PC-3 (cell line): ENCODE results near the gene DGKG.

Experiments
- CTCF ChIP-seq: fragments of 300-600 bp; sonication (generic); conservative IDR thresholded peaks from 2 replicates; pipeline ENCODE4 v1.5.1; 2017; ENCODE audit warnings: antibody characterized with exemption, low read depth, mild to moderate bottlenecking, low read length
- EZH2 ChIP-seq: fragments of 300-600 bp; sonication (generic); IDR thresholded peaks from one replicate; pipeline ENCODE4 v1.6.1; 2017; ENCODE audit warnings: antibody characterized with exemption, mild to moderate bottlenecking, low read length; ENCODE audit not compliant: unreplicated experiment
- EZH2phosphoT487 ChIP-seq: fragments of 300-600 bp; sonication (generic); IDR thresholded peaks from 2 replicates; pipeline ENCODE4 v1.6.1; 2018; ENCODE audit warnings: mild to moderate bottlenecking, antibody characterized with exemption, low read length, borderline replicate concordance

GRCh38 chr3:186298876-186299275 is 63.2 kb downstream of the DGKG start:
- TF ChIP-seq EZH2 = no peak
- no peak for TF ChIP-seq CTCF
- no peak for TF ChIP-seq EZH2phosphoT487
